ENCODE results near the gene WDR77.

WDR77 gene

GRCh38 chr1:111449703-111450017, 604 bp upstream of the WDR77 start:
- TF ChIP-seq CTCF (IDR thresholded peaks at IDR 0.05; ENCODE audit: insufficient read depth, missing control alignments) = no peak
- FAIRE-seq (no peak), DNase-seq (ENCODE audit: insufficient read length, low spot score) (no peak)

GRCh38 chr1:111448482-111448917, 556 bp downstream of the WDR77 start:
- FAIRE-seq = no peak
- no peak for TF ChIP-seq CTCF (IDR thresholded peaks at IDR 0.05; ENCODE audit: insufficient read depth, missing control alignments)

GRCh38 chr1:111446967-111447892, 1.8 kb downstream of the WDR77 start:
- TF ChIP-seq CTCF (IDR thresholded peaks at IDR 0.05; ENCODE audit: insufficient read depth, missing control alignments) = no peak
- no peak for FAIRE-seq
- no peak for DNase-seq (ENCODE audit: insufficient read length, low spot score)

More at GRCh38 chr1:111448482-111448917, 556 bp downstream of the WDR77 start:
- DNase-seq (ENCODE audit: insufficient read length, low spot score) = no peak

GRCh38 chr1:111446546-111446945, 2.5 kb downstream of the WDR77 start:
- FAIRE-seq = no peak
- no peak for TF ChIP-seq CTCF (IDR thresholded peaks at IDR 0.05; ENCODE audit: insufficient read depth, missing control alignments)

GRCh38 chr1:111444031-111444430, 5.0 kb downstream of the WDR77 start:
- FAIRE-seq (no peak), DNase-seq (ENCODE audit: insufficient read length, low spot score) (no peak)
- no peak for TF ChIP-seq CTCF (IDR thresholded peaks at IDR 0.05; ENCODE audit: insufficient read depth, missing control alignments)

More at GRCh38 chr1:111446546-111446945, 2.5 kb downstream of the WDR77 start:
- no peak for DNase-seq (ENCODE audit: insufficient read length, low spot score)

- no peak for TF ChIP-seq CTCF (IDR thresholded peaks at IDR 0.05; ENCODE audit: insufficient read depth, missing control alignments)
- FAIRE-seq = no peak
Measured at GRCh38 chr1:111442457-111442856, 6.6 kb downstream of the WDR77 start.

GRCh38 chr1:111441573-111442192, 7.4 kb downstream of the WDR77 start:
- TF ChIP-seq CTCF (IDR thresholded peaks at IDR 0.05; ENCODE audit: insufficient read depth, missing control alignments) = peak; percentile 43
- DNase-seq (ENCODE audit: insufficient read length, low spot score) = no peak
- FAIRE-seq = no peak

More at GRCh38 chr1:111442457-111442856, 6.6 kb downstream of the WDR77 start:
- no peak for DNase-seq (ENCODE audit: insufficient read length, low spot score)
